Testis (tissue), 2 donors: ENCODE data around the gene DRD4.

Experiments
- CTCF ChIP-seq, 3 experiments: fragments of 450-650 bp in 2 of 3; fragments of 200-600 bp in 1 of 3; sonication (generic) in 1 of 3; IDR thresholded peaks; one replicate each; pipeline ENCODE4 v1.5.1; 2016 to 2019; ENCODE audit warnings: antibody characterized with exemption in 3 of 3, mild to moderate bottlenecking in 2 of 3, moderate library complexity in 1 of 3
- POLR2A ChIP-seq: fragments of 450-650 bp; IDR thresholded peaks from one replicate; pipeline ENCODE4 v1.6.1; 2017; ENCODE audit warnings: antibody characterized with exemption, mild to moderate bottlenecking, moderate library complexity

DNA sequence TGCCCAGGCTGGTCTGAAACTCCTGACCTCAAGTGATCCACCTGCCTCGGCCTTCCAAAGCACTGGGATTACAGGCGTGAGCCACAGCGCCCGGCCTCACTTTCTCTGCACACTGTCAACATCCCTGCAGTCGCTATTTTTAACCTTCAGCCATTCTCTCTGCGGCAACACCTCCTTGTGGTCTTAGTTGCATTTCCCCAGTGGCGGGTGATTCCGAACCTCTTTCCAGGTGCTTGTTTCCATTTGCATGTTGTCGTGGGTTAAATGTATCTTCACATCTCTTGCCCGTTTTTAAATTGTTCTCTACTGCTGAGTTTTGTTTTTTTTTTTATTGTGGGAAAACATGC is 7.9 kb upstream of the DRD4 start:
- TF ChIP-seq CTCF (IDR thresholded peaks at IDR 0.05) (no peak), POLR2A (no peak)
